Left forelimb (tissue), 1 donor: ENCODE data around the gene GJB2.
"Not testable (repeated sequence)": the region's sequence is repeated elsewhere in the genome, so short reads cannot be mapped to it uniquely, and the experiment has no call there.

Source experiments
- DNase-seq: peaks from one replicate; pipeline ENCODE4 v3.0.0-alpha.2; 2018; ENCODE audit warnings: low spot score

Gene GJB2

GRCh38 chr13:20165417-20166257, 27.1 kb downstream of the GJB2 start:
- DNase-seq, result no peak

GRCh38 chr13:20161951-20162300, 30.8 kb downstream of the GJB2 start:
- DNase-seq, result no peak

DNA sequence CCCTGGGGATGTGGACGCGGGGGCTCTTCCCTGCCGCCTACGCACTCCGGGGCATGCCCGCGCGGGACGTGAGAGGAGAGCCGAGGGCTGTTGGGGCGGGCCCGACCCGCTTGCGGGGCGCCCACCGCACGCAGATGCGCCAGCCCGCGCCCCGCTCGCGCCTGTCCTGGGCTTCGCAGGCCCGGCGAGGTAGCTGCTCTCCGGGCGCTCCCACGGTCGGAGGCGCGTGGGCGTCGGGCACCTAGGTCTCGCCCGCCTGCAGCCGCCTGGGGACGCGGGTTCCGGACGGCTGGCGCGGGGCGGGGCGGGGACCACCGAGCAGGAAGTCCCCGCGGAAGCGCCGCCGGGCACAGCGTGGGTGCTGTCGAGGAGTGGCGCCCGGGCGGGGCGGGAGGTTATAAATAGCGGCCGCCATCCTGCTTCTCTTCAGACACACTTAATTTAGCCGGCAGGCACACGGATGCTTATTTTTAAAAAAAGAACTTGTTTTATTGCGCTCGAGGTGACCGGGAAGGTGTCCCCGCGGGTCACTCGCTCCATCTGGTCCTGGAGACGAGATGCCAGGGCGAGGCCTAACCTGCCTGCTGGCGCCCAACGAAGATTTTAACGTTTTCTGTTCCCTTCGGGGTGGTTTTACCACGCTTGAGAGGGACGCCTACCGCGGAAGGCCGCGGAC, 31.3 kb downstream of the GJB2 start:
- no peak for DNase-seq

- no peak for DNase-seq
Observed at GRCh38 chr13:20160306-20161274, 32.1 kb downstream of the GJB2 start, which contains the start of gene GJA3. Gene GJA3 (minus strand): TSS chr13:20161052. CDS start chr13:20143288, 17,764 bp downstream.

GRCh38 chr13:20159646-20160305, 33.0 kb downstream of the GJB2 start:
- DNase-seq, result no peak

DNA sequence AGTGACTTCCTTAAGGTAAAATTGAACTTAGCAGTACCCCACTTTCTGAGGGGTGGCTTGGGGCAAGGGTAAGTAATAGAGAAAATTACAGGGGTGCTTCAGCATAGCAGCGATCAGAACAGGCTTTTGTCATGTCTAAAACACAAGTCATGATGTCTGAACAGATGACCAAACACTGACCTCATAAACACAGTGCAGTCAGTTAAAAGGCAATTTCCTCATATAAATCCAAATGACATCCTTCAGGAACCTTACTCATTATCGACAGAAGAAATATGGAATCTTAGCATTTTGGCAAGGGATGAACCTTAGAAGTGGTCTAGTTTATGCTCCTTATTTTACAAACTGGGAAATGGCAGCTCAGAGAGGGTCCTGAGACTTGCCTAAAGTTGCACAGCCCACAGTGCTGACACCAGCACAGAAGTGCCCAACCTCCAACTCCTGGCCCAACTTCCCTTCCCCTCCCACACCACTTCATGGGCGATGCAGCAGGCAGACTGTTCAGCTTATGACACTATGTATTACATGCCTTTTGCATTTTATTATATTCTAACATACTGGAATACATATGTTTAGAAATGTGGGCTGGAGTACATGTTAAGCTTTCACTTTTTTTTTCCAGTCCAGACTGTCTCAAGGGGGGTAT, 35.5 kb downstream of the GJB2 start:
- DNase-seq, result no peak

- DNase-seq, result no peak
Observed at GRCh38 chr13:20156702-20157101, 36.0 kb downstream of the GJB2 start.

- DNase-seq, result not testable (repeated sequence)
Observed at GRCh38 chr13:20153290-20153689, 39.4 kb downstream of the GJB2 start.

GRCh38 chr13:20151612-20152011, 41.1 kb downstream of the GJB2 start:
- DNase-seq, result no peak

GRCh38 chr13:20151016-20151415, 41.7 kb downstream of the GJB2 start:
- no peak for DNase-seq

- DNase-seq, result no peak
Observed at GRCh38 chr13:20150561-20150960, 42.2 kb downstream of the GJB2 start.

DNA sequence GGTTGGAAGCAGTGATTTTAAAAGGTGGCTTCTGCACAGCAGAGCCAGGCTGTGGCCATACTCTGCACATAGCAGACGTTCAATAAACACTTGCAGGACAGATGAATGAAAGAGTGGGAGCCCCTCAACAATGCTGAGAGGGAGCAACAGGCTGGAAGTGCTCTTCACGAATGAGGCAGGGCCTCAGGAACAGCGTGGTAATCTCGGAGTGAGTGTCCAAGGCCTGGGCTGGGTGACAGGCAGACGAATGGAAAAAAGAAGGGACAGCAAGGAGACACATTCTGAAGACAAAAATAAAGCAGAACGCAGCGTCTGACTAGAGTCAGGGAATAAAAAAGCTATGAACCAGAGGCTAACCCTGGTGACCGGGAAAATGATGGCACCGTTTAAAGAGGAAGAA, 43.0 kb downstream of the GJB2 start:
- DNase-seq, result no peak

DNA sequence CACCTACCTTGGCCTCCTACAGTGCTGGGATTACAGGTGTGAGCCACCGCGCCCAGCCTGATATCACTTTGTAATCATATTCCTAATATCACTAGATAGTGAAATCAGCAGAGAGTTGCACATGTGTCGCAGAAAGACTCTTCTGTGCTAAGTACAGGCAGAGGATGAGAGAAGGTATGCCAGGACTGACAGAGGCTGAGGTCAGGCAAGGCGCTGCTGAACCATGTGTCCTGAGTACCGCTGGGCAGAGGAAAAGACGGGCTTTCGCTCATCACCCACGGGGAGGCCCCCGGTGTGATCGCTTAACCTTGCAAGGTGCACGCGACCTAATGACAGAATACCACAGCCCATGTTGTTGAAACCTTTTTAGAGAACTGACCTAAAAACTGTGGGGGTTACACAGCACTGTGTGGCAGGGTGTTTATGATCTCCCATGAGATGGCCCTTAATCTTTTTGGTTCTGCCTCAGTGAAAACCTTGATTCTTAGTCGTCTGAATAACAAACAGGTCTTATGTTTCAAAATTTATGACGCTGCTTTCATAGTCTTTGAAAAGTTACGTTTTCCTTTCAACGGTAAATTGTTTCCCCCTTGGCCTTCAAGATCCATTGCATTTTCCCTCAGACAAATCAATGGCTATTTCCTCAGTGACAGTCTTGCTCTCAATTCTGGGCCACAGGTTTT, 44.1 kb downstream of the GJB2 start:
- DNase-seq, result no peak

GRCh38 chr13:20146381-20146780, 46.4 kb downstream of the GJB2 start:
- DNase-seq, result no peak

DNA sequence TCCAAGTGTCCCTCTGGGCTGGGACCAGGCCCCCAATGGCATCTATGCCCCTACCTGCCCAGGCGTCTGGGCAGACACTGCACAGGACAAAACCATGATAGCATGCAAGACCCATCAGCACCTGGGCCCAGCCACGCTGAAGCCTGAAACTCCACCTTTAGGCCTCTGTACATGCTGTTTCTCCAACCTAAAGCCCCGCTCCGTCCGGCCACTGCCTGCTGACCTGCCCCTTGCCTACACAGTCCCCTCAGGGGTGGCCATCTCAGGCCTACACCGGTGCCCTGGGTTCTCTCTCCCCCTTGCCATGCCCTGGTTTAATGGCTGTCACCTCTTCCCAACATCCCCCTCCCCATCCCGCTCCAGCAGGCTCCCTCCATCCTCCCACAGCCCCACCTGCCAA, 47.2 kb downstream of the GJB2 start:
- DNase-seq, result no peak

- DNase-seq, result no peak
Observed at GRCh38 chr13:20144141-20144850, 48.4 kb downstream of the GJB2 start.

DNA sequence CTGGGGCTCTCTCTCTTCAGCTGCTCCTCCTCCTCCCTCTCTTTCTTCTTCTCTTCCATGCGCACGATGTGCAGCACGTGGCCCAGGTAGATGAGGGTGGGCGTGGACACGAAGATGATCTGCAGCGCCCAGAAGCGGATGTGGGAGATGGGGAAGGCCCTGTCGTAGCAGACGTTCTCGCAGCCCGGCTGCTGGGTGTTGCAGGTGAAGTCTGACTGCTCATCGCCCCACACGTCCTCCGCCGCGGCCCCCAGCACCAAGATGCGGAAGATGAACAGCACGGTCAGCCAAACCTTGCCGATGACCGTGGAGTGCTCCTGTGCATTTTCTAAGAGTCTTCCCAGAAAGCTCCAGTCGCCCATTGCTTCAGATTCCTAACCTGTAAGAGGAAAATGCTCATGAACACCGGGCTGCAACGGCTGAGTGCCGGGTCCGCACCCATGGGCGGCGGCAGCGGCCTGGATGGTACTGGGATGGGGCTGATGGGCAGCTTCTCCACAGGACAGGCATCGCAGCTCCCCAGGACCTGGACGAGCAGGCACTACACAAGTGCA, 49.7 kb downstream of the GJB2 start:
- DNase-seq, result no peak

- no peak for DNase-seq
Observed at GRCh38 chr13:20142023-20142926, 50.5 kb downstream of the GJB2 start.
